HepG2 (cell line): ENCODE data around the gene GGT1. TPM values are rescaled to one million over a fixed set of nuclear protein-coding genes. Genes with fewer than 3 reads are reported as not detected.

Source experiments
- CENPT ChIP-seq: sonication (generic); formaldehyde crosslinking; IDR thresholded peaks from 2 replicates; pipeline ENCODE4 v1.8.0; 2022; ENCODE audit warnings: low read depth, mild to moderate bottlenecking, moderate library complexity, missing genetic modification reagents
- ESRRA ChIP-seq: sonication (generic); formaldehyde crosslinking; IDR thresholded peaks from 2 replicates; pipeline ENCODE4 v1.5.1; 2020; ENCODE audit warnings: mild to moderate bottlenecking, low read depth, missing genetic modification reagents
- HNRNPLL ChIP-seq: fragments of 200-400 bp; formaldehyde crosslinking; IDR thresholded peaks from 2 replicates; pipeline ENCODE4 v1.6.1; 2017; ENCODE audit warnings: mild to moderate bottlenecking, low read depth, low read length; ENCODE audit not compliant: poor library complexity, severe bottlenecking
- KAT7 ChIP-seq: IDR thresholded peaks from 2 replicates; pipeline ENCODE4 v1.6.1; 2018; ENCODE audit warnings: borderline replicate concordance, missing compliant biosample characterization
- KDM4B ChIP-seq: sonication (generic); formaldehyde crosslinking; IDR thresholded peaks from 2 replicates; pipeline ENCODE4 v1.4.0; 2020; ENCODE audit warnings: missing genetic modification reagents
- NFE2L2 ChIP-seq: fragments of 150-350 bp; IDR thresholded peaks from 2 replicates; pipeline ENCODE4 v1.6.1; 2014; ENCODE audit warnings: low read length
- NFYC ChIP-seq: IDR thresholded peaks from 2 replicates; pipeline ENCODE4 v1.6.1; 2016; ENCODE audit warnings: missing genetic modification reagents, missing compliant biosample characterization
- NR2F6 ChIP-seq, 2 experiments: IDR thresholded peaks; 2 replicates each; pipeline ENCODE4 v1.6.1; 2016; ENCODE audit warnings: antibody characterized with exemption in 1 of 2, mild to moderate bottlenecking in 1 of 2
- PRMT3 ChIP-seq: sonication (generic); formaldehyde crosslinking; IDR thresholded peaks from 2 replicates; pipeline ENCODE4 v1.8.1; 2022; ENCODE audit warnings: low read depth, mild to moderate bottlenecking, moderate library complexity, missing genetic modification reagents, borderline replicate concordance
- RFXAP ChIP-seq: sonication (generic); formaldehyde crosslinking; IDR thresholded peaks from 2 replicates; pipeline ENCODE4 v1.4.0; 2020; ENCODE audit warnings: missing genetic modification reagents, borderline replicate concordance
- WIZ ChIP-seq: sonication (generic); formaldehyde crosslinking; IDR thresholded peaks from 2 replicates; pipeline ENCODE4 v1.5.1; 2020; ENCODE audit warnings: mild to moderate bottlenecking, missing genetic modification reagents
- ZNF143 ChIP-seq: sonication (generic); formaldehyde crosslinking; IDR thresholded peaks from 2 replicates; pipeline ENCODE4 v1.4.0; 2020; ENCODE audit warnings: missing genetic modification reagents
- ZNF251 ChIP-seq: sonication (generic); formaldehyde crosslinking; IDR thresholded peaks from 2 replicates; pipeline ENCODE4 v1.9.0; 2021; ENCODE audit warnings: mild to moderate bottlenecking, missing genetic modification reagents
- ZNF382 ChIP-seq: sonication (generic); formaldehyde crosslinking; IDR thresholded peaks from 2 replicates; pipeline ENCODE4 v1.5.0; 2020; ENCODE audit warnings: missing genetic modification reagents, mild to moderate bottlenecking, borderline replicate concordance
- ZNF83 ChIP-seq: sonication (generic); formaldehyde crosslinking; IDR thresholded peaks from 2 replicates; pipeline ENCODE4 v1.4.0; 2020; ENCODE audit warnings: missing genetic modification reagents, mild to moderate bottlenecking, borderline replicate concordance
- ZSCAN31 ChIP-seq: sonication (generic); formaldehyde crosslinking; IDR thresholded peaks from 2 replicates; pipeline ENCODE4 v1.5.0; 2020; ENCODE audit warnings: low read depth, mild to moderate bottlenecking, missing genetic modification reagents
- polyA plus RNA-seq, 8 experiments: library from polyadenylated mRNA; depleted of rRNA in 3 of 8; stranded (reverse) in 7 of 8; unstranded in 1 of 8; fragments of >200 nt; fragmentation: Illumina TruSeq in 4 of 8; extraction: Trizol in 4 of 8; gene quantifications; 2 replicates each; pipeline versions ENCODE4 v1.2.1 to v1.2.3, GENCODE V29; 2011 to 2016; ENCODE audit warnings: low read depth in 4 of 8, missing spikeins in 1 of 8, mixed read lengths in 1 of 8; ENCODE audit not compliant: insufficient read depth in 1 of 8
- total RNA-seq, 5 experiments: library from RNA; depleted of rRNA; stranded (reverse); fragments of >200 nt; fragmentation: Illumina TruSeq; extraction: Trizol; gene quantifications; 2 replicates each; pipeline ENCODE4 v1.2.3, GENCODE V29; 2016; ENCODE audit warnings: low read depth in 1 of 5
- TF ChIP-seq, protein P1 (sequence below): sonication (generic); formaldehyde crosslinking; IDR thresholded peaks from 2 replicates; pipeline ENCODE4 v1.9.0; 2022; ENCODE audit warnings: low read depth, missing genetic modification reagents
- TF ChIP-seq, protein P2 (sequence below): sonication (generic); formaldehyde crosslinking; IDR thresholded peaks from 2 replicates; pipeline ENCODE4 v1.4.0; 2020; ENCODE audit warnings: mild to moderate bottlenecking, missing genetic modification reagents
- TF ChIP-seq, protein P3 (sequence below): sonication (generic); formaldehyde crosslinking; IDR thresholded peaks from 2 replicates; pipeline ENCODE4 v1.5.1; 2020; ENCODE audit warnings: missing genetic modification reagents, mild to moderate bottlenecking, borderline replicate concordance
- TF ChIP-seq, protein P4 (sequence below): sonication (generic); formaldehyde crosslinking; conservative IDR thresholded peaks from 2 replicates; pipeline ENCODE4 v1.8.0; 2022; ENCODE audit warnings: mild to moderate bottlenecking, moderate library complexity, missing genetic modification reagents

Gene GGT1
- total and polyA plus RNA-seq, 2 of the 13 experiments (the other 11 are each of a cell fraction or from before 2014, with no cell fraction given), result 29.9 to 103 TPM

DNA sequence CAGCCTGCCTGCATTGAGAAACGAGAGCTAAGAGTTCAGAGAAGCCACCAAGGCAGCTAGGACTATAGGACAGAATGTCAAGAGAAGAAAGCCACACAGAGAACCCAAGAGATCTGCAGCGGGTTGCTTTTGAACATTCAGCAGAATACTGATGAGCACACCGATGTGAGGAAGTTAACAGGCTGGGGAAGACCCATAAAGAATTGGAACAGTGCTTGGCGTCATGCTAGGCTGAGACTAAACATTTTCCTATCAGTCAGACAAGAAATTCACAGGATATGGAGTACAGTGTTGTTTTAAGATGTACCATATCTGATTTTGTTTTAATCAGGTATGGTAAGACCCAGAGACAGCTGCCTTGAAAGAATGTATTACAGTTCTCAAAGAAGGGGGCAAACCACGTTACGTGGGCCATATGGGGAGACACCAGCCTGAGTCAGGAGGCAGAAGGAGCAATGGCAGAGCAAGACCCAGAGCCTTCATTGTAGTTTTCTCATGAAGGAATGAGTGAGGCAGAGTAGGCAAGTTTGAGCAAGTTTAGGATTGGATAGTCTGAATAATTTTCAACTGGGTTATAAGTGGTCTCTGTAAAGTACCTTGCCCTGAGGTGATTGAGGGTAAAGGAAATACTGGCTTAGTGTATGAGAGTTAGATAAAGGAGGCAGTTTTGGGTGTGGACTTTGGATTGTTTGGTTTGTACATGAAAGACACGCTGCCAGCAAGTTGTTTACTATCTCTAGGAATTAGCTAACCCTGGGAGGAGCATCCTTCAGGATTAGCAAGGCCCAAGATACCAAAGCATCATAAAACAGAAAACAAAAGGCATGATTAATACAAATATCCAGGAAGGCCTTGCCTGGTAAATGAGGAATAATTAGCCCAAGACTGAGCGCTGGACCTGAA is 24.4 kb upstream of the GGT1 start (continued):
- TF ChIP-seq ZSCAN31 (CRISPR knock-in tag), result no peak
- no peak for TF ChIP-seq HNRNPLL
- TF ChIP-seq ZNF251 (CRISPR knock-in tag), result no peak
- no peak for TF ChIP-seq NFE2L2
- no peak for TF ChIP-seq RFXAP
- TF ChIP-seq ZNF83, result no peak
- TF ChIP-seq, protein P1, sequence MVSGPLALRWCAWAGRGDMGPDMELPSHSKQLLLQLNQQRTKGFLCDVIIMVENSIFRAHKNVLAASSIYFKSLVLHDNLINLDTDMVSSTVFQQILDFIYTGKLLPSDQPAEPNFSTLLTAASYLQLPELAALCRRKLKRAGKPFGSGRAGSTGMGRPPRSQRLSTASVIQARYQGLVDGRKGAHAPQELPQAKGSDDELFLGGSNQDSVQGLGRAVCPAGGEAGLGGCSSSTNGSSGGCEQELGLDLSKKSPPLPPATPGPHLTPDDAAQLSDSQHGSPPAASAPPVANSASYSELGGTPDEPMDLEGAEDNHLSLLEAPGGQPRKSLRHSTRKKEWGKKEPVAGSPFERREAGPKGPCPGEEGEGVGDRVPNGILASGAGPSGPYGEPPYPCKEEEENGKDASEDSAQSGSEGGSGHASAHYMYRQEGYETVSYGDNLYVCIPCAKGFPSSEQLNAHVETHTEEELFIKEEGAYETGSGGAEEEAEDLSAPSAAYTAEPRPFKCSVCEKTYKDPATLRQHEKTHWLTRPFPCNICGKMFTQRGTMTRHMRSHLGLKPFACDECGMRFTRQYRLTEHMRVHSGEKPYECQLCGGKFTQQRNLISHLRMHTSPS, result peak; percentile 55; the same call in 1 of the 2 replicates
- TF ChIP-seq ZNF143 (CRISPR knock-in tag), result no peak
- TF ChIP-seq PRMT3 (CRISPR knock-in tag), result no peak
- TF ChIP-seq, protein P2, sequence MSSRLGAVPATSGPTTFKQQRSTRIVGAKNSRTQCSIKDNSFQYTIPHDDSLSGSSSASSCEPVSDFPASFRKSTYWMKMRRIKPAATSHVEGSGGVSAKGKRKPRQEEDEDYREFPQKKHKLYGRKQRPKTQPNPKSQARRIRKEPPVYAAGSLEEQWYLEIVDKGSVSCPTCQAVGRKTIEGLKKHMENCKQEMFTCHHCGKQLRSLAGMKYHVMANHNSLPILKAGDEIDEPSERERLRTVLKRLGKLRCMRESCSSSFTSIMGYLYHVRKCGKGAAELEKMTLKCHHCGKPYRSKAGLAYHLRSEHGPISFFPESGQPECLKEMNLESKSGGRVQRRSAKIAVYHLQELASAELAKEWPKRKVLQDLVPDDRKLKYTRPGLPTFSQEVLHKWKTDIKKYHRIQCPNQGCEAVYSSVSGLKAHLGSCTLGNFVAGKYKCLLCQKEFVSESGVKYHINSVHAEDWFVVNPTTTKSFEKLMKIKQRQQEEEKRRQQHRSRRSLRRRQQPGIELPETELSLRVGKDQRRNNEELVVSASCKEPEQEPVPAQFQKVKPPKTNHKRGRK (CRISPR knock-in tag), result no peak
- TF ChIP-seq, protein P3, sequence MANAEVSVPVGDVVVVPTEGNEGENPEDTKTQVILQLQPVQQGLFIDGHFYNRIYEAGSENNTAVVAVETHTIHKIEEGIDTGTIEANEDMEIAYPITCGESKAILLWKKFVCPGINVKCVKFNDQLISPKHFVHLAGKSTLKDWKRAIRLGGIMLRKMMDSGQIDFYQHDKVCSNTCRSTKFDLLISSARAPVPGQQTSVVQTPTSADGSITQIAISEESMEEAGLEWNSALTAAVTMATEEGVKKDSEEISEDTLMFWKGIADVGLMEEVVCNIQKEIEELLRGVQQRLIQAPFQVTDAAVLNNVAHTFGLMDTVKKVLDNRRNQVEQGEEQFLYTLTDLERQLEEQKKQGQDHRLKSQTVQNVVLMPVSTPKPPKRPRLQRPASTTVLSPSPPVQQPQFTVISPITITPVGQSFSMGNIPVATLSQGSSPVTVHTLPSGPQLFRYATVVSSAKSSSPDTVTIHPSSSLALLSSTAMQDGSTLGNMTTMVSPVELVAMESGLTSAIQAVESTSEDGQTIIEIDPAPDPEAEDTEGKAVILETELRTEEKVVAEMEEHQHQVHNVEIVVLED (CRISPR knock-in tag), result no peak
- TF ChIP-seq, protein P4, sequence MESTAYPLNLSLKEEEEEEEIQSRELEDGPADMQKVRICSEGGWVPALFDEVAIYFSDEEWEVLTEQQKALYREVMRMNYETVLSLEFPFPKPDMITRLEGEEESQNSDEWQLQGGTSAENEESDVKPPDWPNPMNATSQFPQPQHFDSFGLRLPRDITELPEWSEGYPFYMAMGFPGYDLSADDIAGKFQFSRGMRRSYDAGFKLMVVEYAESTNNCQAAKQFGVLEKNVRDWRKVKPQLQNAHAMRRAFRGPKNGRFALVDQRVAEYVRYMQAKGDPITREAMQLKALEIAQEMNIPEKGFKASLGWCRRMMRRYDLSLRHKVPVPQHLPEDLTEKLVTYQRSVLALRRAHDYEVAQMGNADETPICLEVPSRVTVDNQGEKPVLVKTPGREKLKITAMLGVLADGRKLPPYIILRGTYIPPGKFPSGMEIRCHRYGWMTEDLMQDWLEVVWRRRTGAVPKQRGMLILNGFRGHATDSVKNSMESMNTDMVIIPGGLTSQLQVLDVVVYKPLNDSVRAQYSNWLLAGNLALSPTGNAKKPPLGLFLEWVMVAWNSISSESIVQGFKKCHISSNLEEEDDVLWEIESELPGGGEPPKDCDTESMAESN (CRISPR knock-in tag), result 0 out of 2 replicates have a peak, but pooled peaks have one; percentile 17
- TF ChIP-seq ESRRA, result 0 out of 2 replicates have a peak, but pooled peaks have one; percentile 17
- TF ChIP-seq NR2F6 (IDR thresholded peaks at IDR 0.05), result peak; percentile 88
- TF ChIP-seq NR2F6 (CRISPR knock-in tag; IDR thresholded peaks at IDR 0.05), result peak; percentile 86
- TF ChIP-seq CENPT (CRISPR knock-in tag), result no peak
- no peak for TF ChIP-seq ZNF382 (CRISPR knock-in tag)
- TF ChIP-seq KDM4B (CRISPR knock-in tag), result peak; percentile 65
- no peak for TF ChIP-seq KAT7 (CRISPR knock-in tag)
- TF ChIP-seq WIZ (CRISPR knock-in tag), result no peak
- TF ChIP-seq NFYC (CRISPR knock-in tag), result no peak
